Spleen (tissue), 7 donors: Measurements from ENCODE around the gene CIITA.

Experiments
- CTCF ChIP-seq, 11 experiments: fragments of 200-600 bp in 7 of 11; fragments of 450-650 bp in 4 of 11; sonication (generic) in 4 of 11; IDR thresholded peaks in 8 of 11; conservative IDR thresholded peaks in 3 of 11; 1 replicate in 7 of 11; 2 replicates in 4 of 11; pipeline versions ENCODE4 v1.4.0 to v1.8.0; 2016 to 2021; ENCODE audit warnings: antibody characterized with exemption in 11 of 11, inconsistent platforms in 4 of 11, mild to moderate bottlenecking in 1 of 11
- POLR2A ChIP-seq, 3 donors: fragments of 450-650 bp; IDR thresholded peaks; one replicate each; pipeline ENCODE4 v1.5.1; 2017; ENCODE audit warnings: antibody characterized with exemption in 3 of 3, mild to moderate bottlenecking in 1 of 3
- POLR2AphosphoS5 ChIP-seq, 3 donors: sonication (generic); formaldehyde crosslinking; IDR thresholded peaks; one replicate each; pipeline ENCODE4 v1.5.1; 2017; ENCODE audit warnings: antibody characterized with exemption in 3 of 3
- donor health status: DM: no; HTN: no; CAD: no; lungs with moderate emphysema.
- donor health status: DM: no; HTN: no; CAD: no.
- donor health status: DM: no; HTN: no; CAD: no.

GRCh38 chr16:10936272-10936984 lies 59.4 kb downstream of the CIITA start:
- TF ChIP-seq POLR2A (IDR thresholded peaks at IDR 0.05) (no peak), CTCF (IDR thresholded peaks at IDR 0.05 in 8 of 11, conservative IDR thresholded peaks at IDR 0.05 in 3 of 11) (no peak), POLR2AphosphoS5 (IDR thresholded peaks at IDR 0.05) (no peak)
